ENCODE results near the gene UBAC1. TPM values are rescaled to one million over a fixed set of nuclear protein-coding genes. Genes with fewer than 3 reads are reported as not detected.
A peak's percentile ranks its signal among the peaks of the same experiment; 100 is the strongest.

UBAC1 gene
- total and polyA plus RNA-seq, 5 donors = 64.0 to 88.7 (median 83.3) TPM

- WGBS = 51% methylated on average over 18 of the region's 18 CpGs
Observed at GRCh38 chr9:135890190-135891026, 70.8 kb downstream of the UBAC1 start.

DNA sequence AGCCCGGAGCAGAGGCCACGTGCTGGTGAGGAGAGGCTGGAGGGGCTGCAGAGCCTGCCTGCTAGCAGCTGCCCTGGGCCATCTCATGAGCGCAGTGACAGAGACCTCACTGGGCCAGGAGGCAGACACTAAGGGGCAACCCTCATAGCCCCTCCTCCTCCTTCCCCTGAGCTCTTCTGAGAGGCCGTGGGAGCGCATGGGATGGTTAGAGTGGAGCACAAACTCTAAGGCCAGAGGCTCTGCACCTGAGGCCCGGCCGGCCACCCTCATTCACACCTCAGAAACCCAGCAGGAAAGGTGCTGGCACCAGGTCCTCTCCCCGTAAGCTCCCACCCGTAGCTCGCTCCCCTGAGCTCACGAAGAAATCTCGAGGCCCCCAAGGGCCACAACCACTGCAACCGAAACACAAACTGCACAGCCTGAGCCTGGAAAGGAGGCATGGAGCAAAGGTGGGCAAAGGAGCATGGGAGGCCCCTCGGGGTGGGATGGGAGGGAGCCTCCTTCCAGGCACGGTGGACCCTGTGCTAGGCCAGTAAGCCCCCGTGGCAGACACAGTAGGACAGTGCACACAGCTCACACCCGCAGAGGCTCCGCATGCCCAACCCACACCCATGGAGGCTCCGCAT is 71.5 kb downstream of the UBAC1 start:
- no peak for DNase-seq
- intact Hi-C loops (cut with DNase I) = loop anchor here in 1 of 4 donors (10.0 kb wide), 1 partner anchor 235 kb away; no protein-coding TSS in a partner anchor
- Histone ChIP-seq H3K4me3 (ENCODE audit: low read length) (no peak overlapping the region), H3K27ac (ENCODE audit: low read length) (no peak overlapping the region), H3K27me3 (ENCODE audit: control insufficient read depth, insufficient read depth) (no peaks in the 10 kb centered on the region), H3K4me1 (ENCODE audit: control insufficient read depth, insufficient read depth, low read length) (peaks cover 32% of the 10 kb centered on the region), H3K9me3 (ENCODE audit: control insufficient read depth, low read length) (no peaks in the 10 kb centered on the region)
- ATAC-seq = no peak
- WGBS = 91% methylated on average over 19 of the region's 19 CpGs

More at GRCh38 chr9:135890190-135891026, 70.8 kb downstream of the UBAC1 start:
- peaks cover 32% of the 10 kb centered on the region for H3K4me1 ChIP-seq (ENCODE audit: control insufficient read depth, insufficient read depth, low read length)
- H3K27ac ChIP-seq (ENCODE audit: low read length) = no peak overlapping the region
- H3K27me3 ChIP-seq (ENCODE audit: control insufficient read depth, insufficient read depth) = no peaks in the 10 kb centered on the region
- no peaks in the 10 kb centered on the region for H3K9me3 ChIP-seq (ENCODE audit: control insufficient read depth, low read length)
- no peak for ATAC-seq
- no peak overlapping the region for H3K4me3 ChIP-seq (ENCODE audit: low read length)
- intact Hi-C loops (cut with DNase I) = no loop called here
- no peak for DNase-seq

- Histone ChIP-seq H3K4me3 (ENCODE audit: low read length) (no peak overlapping the region), H3K9me3 (ENCODE audit: control insufficient read depth, low read length) (no peaks in the 10 kb centered on the region), H3K4me1 (ENCODE audit: control insufficient read depth, insufficient read depth, low read length) (peaks cover 32% of the 10 kb centered on the region), H3K27ac (ENCODE audit: low read length) (no peak overlapping the region), H3K27me3 (ENCODE audit: control insufficient read depth, insufficient read depth) (no peaks in the 10 kb centered on the region)
- DNase-seq (no peak), ATAC-seq (no peak)
- WGBS = 92% methylated on average over 13 of the region's 13 CpGs
- intact Hi-C loops (cut with DNase I) = loop anchor here in 1 of 4 donors (10.0 kb wide), 1 partner anchor 236 kb away; no protein-coding TSS in a partner anchor
Observed at GRCh38 chr9:135888766-135889394, 72.3 kb downstream of the UBAC1 start.

DNA sequence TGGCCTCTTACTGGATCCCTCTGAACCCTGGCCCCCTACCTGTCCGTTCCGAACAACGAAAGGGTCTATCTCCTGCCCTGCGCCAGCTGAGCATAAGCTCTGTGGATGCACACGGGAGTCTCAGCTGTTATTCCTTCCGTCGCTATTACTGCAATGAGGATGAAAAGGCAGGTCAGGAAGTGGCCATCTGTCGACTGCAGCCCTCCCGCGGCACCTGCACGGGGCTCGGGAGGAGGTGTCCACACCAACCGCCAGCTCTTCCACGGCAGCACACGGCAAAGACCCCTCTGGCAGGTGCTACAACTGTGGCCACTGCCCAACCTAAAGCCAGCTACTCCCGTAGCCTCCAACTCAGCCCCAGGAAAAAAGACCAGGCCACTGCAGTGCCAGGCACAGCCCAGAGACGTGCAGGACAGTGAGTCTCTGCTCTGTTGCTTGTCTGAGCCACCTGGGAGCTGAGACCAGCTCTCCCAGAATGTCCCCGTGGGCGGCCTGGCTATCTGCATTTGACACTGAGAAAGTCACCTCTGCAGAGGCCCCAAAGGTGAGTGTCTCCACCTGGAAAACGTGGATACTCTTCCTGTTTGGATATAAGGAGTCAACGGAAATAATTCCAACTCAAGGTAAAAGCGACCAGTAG is 72.9 kb downstream of the UBAC1 start:
- Histone ChIP-seq H3K27me3 (ENCODE audit: control insufficient read depth, insufficient read depth) (no peaks in the 10 kb centered on the region), H3K4me1 (ENCODE audit: control insufficient read depth, insufficient read depth, low read length) (peaks cover 32% of the 10 kb centered on the region), H3K4me3 (ENCODE audit: low read length) (no peak overlapping the region), H3K9me3 (ENCODE audit: control insufficient read depth, low read length) (no peaks in the 10 kb centered on the region), H3K27ac (ENCODE audit: low read length) (no peak overlapping the region)
- intact Hi-C loops (cut with DNase I) = loop anchor here in 1 of 4 donors (10.0 kb wide), 1 partner anchor 237 kb away; no protein-coding TSS in a partner anchor
- ATAC-seq = no peak
- no peak for DNase-seq
- WGBS = 83% methylated on average over 22 of the region's 22 CpGs

DNA sequence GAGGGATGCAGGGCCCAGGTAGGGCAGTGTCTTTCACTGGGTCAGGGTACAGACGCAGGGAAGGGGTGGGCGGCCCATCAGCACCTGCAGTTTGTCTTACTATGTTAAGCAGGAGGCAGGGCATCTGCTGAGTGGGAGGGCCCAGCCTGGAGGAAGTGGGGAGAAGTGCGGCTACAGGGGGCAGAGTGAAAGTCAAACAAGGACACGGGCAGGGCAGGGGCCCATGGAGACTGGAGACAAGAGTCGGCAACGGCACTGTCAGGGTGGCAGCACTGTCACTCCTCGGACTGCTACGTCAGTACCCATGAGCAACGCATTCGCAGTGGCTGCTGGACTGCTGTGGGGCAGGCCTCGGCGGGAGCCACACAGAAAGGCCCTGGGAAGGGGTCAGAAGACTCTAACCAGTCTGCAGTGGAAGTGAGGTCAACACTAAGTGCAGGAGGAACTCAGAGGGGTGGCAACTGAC is 73.6 kb downstream of the UBAC1 start:
- intact Hi-C loops (cut with DNase I) = loop anchor here in 1 of 4 donors (10.0 kb wide), 1 partner anchor 237 kb away; no protein-coding TSS in a partner anchor
- no peak for DNase-seq
- Histone ChIP-seq H3K9me3 (ENCODE audit: control insufficient read depth, low read length) (no peaks in the 10 kb centered on the region), H3K27ac (ENCODE audit: low read length) (no peak overlapping the region), H3K27me3 (ENCODE audit: control insufficient read depth, insufficient read depth) (no peaks in the 10 kb centered on the region), H3K4me3 (ENCODE audit: low read length) (no peak overlapping the region), H3K4me1 (ENCODE audit: control insufficient read depth, insufficient read depth, low read length) (peaks cover 32% of the 10 kb centered on the region)
- WGBS = 38% methylated on average over 12 of the region's 12 CpGs
- peak; percentile 15 to 43 for ATAC-seq

DNA sequence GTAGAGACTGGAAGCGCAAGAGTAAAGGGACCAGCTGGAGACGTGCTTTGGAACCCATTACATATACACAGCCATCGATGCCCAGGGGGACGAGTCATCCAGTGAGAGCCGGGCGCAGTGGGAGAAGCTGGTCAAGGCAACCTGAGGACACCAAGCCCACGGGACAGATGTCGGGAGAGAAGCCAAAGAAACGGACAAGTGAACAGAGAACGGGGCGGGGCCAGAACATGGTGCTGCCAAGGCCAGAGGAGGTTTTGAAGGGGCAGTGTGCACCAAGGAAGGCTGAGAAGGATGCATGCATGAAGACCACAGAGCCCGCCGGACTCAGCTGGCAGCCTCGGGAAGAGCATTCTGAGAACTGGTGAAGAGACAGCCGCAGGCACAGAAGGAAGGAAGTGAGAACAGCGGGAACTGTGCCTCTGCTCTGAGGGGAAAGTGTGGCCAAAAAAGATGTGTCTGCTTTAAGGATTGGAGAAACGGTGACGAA is 74.1 kb downstream of the UBAC1 start:
- peak in 2 of 3 donors; percentile 64 to 71 for DNase-seq
- Histone ChIP-seq H3K27ac (ENCODE audit: low read length) (no peak overlapping the region), H3K4me3 (ENCODE audit: low read length) (no peak overlapping the region), H3K9me3 (ENCODE audit: control insufficient read depth, low read length) (no peaks in the 10 kb centered on the region), H3K4me1 (ENCODE audit: control insufficient read depth, insufficient read depth, low read length) (peaks cover 32% of the 10 kb centered on the region), H3K27me3 (ENCODE audit: control insufficient read depth, insufficient read depth) (no peaks in the 10 kb centered on the region)
- intact Hi-C loops (cut with DNase I) = loop anchor here in 1 of 4 donors (10.0 kb wide), 1 partner anchor 238 kb away; no protein-coding TSS in a partner anchor
- peak; percentile 15 to 38 for ATAC-seq
- WGBS = 41% methylated on average over 18 of the region's 18 CpGs

GRCh38 chr9:135886147-135886981 is 74.8 kb downstream of the UBAC1 start:
- DNase-seq (no peak), ATAC-seq (no peak)
- H3K4me3 ChIP-seq (ENCODE audit: low read length) = no peak overlapping the region
- 80% methylated on average over 21 of the region's 21 CpGs for WGBS
- no peaks in the 10 kb centered on the region for H3K27me3 ChIP-seq (ENCODE audit: control insufficient read depth, insufficient read depth)
- peaks cover 32% of the 10 kb centered on the region for H3K4me1 ChIP-seq (ENCODE audit: control insufficient read depth, insufficient read depth, low read length)
- H3K27ac ChIP-seq (ENCODE audit: low read length) = no peak overlapping the region
- no peaks in the 10 kb centered on the region for H3K9me3 ChIP-seq (ENCODE audit: control insufficient read depth, low read length)
- intact Hi-C loops (cut with DNase I) = loop anchor here in 1 of 4 donors (10.0 kb wide), 1 partner anchor 238 kb away; no protein-coding TSS in a partner anchor

GRCh38 chr9:135885100-135885853 is 75.9 kb downstream of the UBAC1 start:
- intact Hi-C loops (cut with DNase I) = loop anchor here in 1 of 4 donors (10.0 kb wide), 1 partner anchor 240 kb away; no protein-coding TSS in a partner anchor
- Histone ChIP-seq H3K4me3 (ENCODE audit: low read length) (no peak overlapping the region), H3K27me3 (ENCODE audit: control insufficient read depth, insufficient read depth) (no peaks in the 10 kb centered on the region), H3K27ac (ENCODE audit: low read length) (no peak overlapping the region), H3K9me3 (ENCODE audit: control insufficient read depth, low read length) (no peaks in the 10 kb centered on the region), H3K4me1 (ENCODE audit: control insufficient read depth, insufficient read depth, low read length) (peaks cover 23% of the 10 kb centered on the region)
- ATAC-seq (no peak), DNase-seq (no peak)
- 53% methylated on average over 7 of the region's 7 CpGs for WGBS

- peaks cover 17% of the 10 kb centered on the region for H3K4me1 ChIP-seq (ENCODE audit: control insufficient read depth, insufficient read depth, low read length)
- no peak for DNase-seq
Observed at GRCh38 chr9:135884328-135885035, 76.7 kb downstream of the UBAC1 start.

More at GRCh38 chr9:135884328-135885035, 76.7 kb downstream of the UBAC1 start:
- Histone ChIP-seq H3K9me3 (ENCODE audit: control insufficient read depth, low read length) (no peaks in the 10 kb centered on the region), H3K4me3 (ENCODE audit: low read length) (no peak overlapping the region), H3K27ac (ENCODE audit: low read length) (no peak overlapping the region), H3K27me3 (ENCODE audit: control insufficient read depth, insufficient read depth) (no peaks in the 10 kb centered on the region)
- intact Hi-C loops (cut with DNase I) = loop anchor here in 1 of 4 donors (10.0 kb wide), 1 partner anchor 240 kb away; no protein-coding TSS in a partner anchor
- ATAC-seq = no peak
- 79% methylated on average over 16 of the region's 16 CpGs for WGBS
